GM13976 (cell line): ENCODE results near the gene MICU2.
"Not testable (repeated sequence)": the region's sequence is repeated elsewhere in the genome, so short reads cannot be mapped to it uniquely, and the experiment has no call there.

Experiments used
- DNase-seq: peaks from one replicate; pipeline ENCODE4 v3.0.0; 2012; ENCODE audit warnings: low spot score
- CTCF ChIP-seq: IDR thresholded peaks from 2 replicates; pipeline ENCODE4 v1.5.1; 2012; ENCODE audit warnings: borderline replicate concordance, mild to moderate bottlenecking; ENCODE audit not compliant: insufficient read depth; ENCODE audit errors: extremely low read depth, missing control alignments, control extremely low read depth
- in situ Hi-C: fragments of 300-500 bp; cut with MboI; formaldehyde crosslinking; loops from one replicate; pipeline ENCODE4 v1.12.0; 2022; ENCODE audit warnings: low sequenced_read_pairs, mixed read lengths, inconsistent platforms; ENCODE audit not compliant: unreplicated experiment

Gene MICU2

GRCh38 chr13:21606796-21607195 lies 2.8 kb upstream of the MICU2 start:
- TF ChIP-seq CTCF, result no peak
- in situ Hi-C loops, result no loop called here
- DNase-seq, result no peak

GRCh38 chr13:21606251-21606650 lies 2.3 kb upstream of the MICU2 start:
- no peak for TF ChIP-seq CTCF
- no peak for DNase-seq
- in situ Hi-C loops, result no loop called here

- no peak for DNase-seq
- in situ Hi-C loops, result no loop called here
- no peak for TF ChIP-seq CTCF
Observed at GRCh38 chr13:21596722-21597121, 7.2 kb downstream of the MICU2 start.

- in situ Hi-C loops, result no loop called here
- TF ChIP-seq CTCF, result no peak
- no peak for DNase-seq
Observed at GRCh38 chr13:21595546-21595822, 8.5 kb downstream of the MICU2 start.

GRCh38 chr13:21594715-21595545 lies 9.0 kb downstream of the MICU2 start:
- TF ChIP-seq CTCF, result no peak
- in situ Hi-C loops, result no loop called here
- no peak for DNase-seq

DNA sequence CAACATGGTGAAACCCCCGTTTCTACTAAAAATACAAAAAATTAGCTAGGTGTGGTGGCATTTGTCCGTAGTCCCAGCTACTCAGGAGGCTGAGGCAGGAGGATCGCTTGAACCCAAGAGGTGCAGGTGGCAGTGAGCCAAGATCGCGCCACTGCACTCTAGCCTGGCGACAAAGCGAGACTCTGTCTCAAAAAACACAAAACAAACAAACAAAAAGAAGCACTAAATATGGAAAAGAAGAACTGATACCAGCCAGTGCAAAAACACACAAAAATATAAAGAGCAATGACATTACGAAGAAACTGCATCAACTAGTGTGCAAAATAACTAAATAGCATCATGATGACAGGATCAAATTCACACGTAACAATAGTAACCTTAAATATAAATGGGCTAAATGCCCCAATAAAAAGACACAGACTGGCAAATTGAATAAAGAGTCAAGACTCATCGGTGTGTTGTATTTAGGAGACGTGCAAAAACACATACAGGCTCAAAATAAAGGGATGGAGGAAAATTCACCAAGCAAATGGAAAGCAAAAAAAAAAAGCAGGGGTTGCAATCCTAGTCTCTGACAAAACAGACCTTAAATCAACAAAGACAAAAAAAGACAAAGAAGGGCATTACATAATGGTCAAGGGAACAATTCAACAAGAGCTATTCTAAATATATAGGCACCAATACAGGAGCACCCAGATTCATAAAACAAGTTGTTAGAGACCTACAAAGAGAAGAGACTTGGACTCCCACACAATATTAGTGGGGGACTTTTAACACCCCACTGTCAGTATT lies 13.1 kb downstream of the MICU2 start:
- DNase-seq, in situ Hi-C loops: not testable (repeated sequence)

DNA sequence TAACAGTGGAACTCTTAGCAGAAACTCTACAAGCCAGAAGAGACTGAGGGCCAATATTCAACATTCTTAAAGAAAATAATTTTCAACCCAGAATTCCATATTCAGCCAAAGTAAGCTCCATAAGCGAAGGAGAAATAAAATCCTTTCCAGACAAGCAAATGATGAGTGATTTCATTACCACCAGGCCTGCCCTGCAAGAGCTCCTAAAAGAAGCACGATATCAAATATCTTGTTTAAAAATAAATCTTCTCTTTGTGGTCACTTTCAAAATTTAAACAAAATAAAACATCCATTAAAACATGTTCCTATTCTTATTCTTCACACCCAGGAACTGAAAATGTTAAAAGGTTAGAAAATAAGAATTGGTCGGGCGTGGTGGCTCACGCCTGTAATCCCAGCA lies 13.7 kb downstream of the MICU2 start:
- DNase-seq, result no peak
- TF ChIP-seq CTCF, result no peak
- in situ Hi-C loops, result no loop called here

GRCh38 chr13:21589510-21589909 lies 14.5 kb downstream of the MICU2 start:
- DNase-seq, in situ Hi-C loops: not testable (repeated sequence)

DNA sequence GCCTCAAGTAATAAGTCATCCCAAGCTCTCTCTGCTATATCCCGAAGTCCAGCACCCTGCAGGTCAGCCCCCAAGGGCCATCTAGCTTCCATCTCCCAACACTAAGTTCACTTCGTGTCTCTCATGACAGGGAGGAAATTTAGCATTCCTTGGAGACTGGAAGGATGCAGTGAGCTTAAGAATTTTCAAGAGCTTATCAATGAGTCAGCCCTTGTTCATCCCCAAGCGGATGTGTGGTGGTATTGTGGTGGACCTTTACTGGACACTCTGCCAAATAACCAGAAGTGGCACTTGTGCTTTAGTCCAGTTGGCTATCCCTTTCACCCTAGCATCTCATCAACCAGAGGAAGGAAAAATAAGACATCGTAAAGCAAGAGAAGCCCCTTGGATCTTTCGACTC lies 15.6 kb downstream of the MICU2 start:
- in situ Hi-C loops, DNase-seq: not testable (repeated sequence)
